Fibroblast of skin of right biceps (primary cell): Measurements from ENCODE around the gene HRH2.
"Not testable (repeated sequence)": the region's sequence is repeated elsewhere in the genome, so short reads cannot be mapped to it uniquely, and the experiment has no call there.

Source experiments
- DNase-seq: peaks from one replicate; pipeline ENCODE4 v3.0.0-alpha.2; 2013

Gene HRH2

DNA sequence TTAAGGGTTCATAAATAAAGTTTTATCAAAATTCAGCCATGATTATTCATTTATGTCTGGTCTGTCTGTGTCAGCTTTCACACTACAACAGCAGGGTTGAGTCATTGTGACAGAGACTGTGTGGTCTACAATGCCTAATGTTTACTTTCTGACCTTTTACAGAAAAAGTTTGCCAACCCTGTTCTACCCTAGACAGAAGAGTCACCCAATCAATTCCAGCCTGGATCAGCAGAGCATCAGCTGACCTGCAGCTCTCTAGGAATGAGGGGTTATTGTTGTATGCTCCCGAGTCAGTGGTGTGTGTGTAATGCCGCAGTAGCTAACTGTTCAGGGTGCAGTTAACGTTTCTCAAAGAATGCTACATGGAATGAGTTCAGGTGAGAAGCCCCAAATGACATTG, 87.3 kb downstream of the HRH2 start:
- DNase-seq = no peak

DNA sequence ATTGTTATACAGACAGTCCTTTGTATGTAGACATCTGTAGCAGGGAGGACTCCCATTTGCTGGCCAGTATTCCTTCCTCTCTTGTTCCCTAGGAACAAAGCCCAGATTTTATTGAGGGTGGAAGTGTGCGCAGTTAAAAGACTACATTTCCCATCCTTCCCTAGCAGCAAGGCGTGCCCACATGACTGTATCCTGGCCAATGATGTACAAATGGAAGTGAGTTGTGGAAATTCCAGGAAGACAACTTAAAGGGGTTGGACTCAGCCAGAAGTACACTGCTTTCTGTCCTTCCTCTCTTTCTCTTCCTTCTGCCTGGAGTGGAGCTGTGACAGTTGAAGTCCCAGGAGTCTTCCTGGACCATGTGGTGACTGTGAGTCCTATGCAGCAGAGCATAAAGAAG, 89.0 kb downstream of the HRH2 start:
- DNase-seq = no peak

DNA sequence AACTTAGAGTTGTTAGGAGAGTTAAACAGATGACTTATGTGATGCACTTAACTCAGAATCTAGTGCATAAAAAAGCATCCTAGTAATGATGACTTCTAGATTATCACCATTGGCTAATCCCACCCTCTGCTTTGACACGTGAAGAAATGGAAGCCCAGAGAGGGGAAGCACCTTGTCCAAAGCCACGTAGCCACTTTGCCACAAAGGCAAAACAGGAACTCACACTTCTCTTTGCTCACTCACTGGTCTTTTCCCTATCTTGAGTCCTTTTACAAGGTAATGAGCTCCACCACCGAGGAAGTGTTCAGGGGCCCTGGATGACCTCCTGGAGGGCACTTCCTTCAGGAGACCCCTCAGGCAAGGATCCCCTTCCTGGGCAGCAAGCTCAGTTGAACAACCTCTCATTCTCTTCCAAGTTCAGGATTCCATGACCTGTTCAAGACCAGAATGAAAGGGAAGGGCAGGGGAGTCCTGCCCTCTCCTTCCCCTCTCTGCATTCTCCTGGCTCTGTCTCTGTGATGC, 89.7 kb downstream of the HRH2 start:
- no peak for DNase-seq

DNA sequence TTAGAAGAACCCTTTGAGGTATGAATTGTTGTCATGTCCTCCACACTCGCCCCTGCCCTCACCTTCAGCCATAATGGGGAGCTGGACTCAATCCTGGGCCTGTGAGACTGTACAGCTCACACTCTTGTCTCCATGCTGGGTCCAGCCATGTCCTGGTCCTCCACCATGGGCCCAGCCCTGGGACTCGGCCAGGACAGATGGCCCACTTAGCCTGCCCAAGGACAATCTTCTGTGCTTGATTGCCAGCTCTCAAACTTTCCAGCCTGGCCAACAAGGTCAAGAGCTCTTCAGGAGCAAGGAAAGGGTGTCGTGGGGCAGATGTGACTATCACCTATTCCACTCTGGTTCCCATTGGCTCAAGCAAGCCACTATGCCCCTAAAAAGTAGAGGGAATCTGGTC, 90.8 kb downstream of the HRH2 start:
- no peak for DNase-seq

DNA sequence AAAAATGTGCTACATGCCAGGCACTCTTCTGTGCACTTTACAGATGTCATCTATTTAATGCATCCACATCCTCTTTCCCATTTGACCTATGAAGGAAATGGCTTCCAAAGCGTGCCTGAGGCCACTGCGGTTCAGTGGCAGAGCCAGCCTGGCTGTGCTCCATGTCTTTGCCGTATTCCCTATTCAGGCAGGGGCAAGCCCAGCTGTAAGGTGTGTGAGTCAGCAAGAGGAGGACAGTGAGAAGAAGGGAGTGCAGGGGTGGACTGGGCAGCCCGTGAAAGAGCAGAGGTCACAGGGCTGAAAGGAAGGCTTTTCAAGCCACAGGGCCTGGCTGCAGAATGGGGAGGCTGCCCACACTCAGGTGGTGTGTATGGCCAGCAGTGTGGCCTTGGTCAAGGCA, 91.7 kb downstream of the HRH2 start:
- DNase-seq = no peak

DNA sequence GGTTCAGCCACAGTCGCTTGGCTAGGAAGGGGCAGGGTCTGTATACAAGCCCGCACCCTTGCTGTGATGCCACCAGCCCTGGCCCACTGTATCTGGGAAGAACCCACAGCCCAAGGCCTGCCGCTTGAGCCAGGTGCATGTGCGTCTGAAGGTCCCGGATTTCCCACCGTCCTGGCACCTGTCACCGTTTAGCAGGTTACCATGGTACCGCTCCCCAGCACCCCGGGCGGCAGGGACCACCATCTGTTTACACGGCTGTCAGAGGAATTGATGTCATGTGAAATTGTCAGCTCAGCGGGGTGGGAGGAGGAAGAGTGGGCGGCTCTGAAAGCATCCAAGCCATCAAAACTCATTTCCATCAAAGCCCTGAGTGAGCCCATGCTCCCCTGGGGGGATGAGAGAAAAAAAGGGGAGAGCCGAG, 92.7 kb downstream of the HRH2 start:
- DNase-seq = no peak

DNA sequence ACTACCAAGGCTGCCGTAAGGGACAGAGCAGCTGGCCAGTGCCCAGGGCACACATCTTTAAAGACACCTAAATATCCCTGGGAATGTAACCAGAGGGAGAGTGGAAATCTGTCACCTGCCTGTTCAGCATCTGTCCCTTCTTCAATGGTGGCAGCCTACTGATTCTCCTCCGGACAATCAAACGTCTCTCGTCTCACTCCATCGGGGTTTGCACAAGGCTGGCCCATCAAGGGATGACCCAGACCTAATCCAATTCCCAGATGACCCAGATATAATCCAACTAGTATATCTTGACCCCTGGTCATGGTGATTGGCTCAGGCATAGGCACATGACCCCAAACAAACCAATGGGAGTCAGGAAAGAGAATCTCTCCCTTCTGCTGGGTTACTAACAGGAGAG, 93.5 kb downstream of the HRH2 start:
- DNase-seq = no peak

DNA sequence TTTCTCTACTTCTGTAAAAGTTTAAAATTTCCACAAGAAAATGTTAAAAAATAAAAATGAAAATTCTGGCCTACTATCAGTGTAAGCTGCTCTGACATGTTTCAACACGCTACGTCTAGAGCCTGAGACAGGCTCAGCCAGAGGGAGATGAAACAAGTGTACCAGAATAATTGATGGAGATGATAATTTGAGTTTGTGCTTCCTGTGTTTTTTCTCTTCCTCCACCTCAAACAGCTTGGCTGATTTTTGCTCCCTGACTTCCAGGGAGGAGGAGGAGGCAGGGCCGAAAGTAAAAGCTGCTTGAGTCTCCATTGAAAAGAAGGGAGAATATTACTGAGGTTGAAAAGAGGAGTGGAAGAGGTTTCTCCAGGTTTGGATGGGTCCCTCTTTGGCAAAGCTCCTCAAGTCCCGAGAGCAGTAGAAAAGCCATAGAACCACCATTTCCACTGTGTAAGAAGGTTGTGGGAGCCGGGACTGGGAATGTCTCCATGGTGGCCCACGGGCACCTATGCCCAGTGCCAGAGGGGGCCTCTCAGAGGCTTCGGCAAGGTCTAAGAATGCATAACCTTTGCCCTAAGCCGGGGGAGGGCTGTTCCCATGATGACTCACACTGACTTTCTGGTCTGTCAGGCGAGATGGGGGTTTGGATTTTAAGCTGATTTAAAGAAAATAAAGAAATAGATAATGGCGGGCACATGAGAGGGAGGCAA, 95.1 kb downstream of the HRH2 start:
- no peak for DNase-seq

DNA sequence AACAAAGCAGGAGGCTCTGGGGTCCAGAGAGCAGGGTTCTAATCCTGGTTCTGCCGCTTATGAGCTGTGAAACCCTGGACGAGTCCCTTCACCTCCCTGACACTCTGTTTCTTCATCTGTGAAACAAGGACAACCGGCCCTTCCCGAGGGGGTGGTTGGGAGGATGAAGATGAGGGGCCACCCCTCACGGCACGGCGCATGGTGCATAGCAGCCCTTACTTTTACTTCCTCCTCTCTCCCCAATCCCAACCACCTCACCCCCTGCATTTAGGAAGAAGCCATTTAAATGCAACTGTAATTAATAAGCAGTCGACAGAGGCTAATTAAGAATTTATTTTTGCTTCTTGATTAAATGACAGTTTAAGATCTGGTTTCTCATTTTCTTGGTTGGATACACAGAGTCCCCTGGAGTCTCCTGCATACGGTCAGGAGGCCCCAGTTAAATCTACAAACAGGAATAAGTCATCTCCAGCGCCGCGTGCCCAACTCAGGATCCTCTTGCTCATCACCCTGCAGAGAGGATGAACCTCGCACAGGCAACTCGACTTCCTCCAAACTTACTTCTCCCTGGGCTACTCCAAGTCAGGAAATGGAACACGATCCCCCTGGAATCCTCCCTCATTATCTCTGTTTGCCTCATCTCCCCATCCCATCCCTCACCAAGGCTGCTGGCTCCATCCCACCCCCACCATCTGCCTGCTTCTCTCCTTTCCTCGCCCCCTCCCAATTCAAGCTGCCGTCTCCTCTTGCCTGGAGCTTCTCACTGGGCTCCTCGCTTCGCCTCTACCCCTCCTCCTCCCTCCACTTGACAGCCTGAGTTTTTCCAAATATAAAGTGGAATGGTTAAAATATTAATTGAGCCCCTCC, 95.9 kb downstream of the HRH2 start:
- no peak for DNase-seq

DNA sequence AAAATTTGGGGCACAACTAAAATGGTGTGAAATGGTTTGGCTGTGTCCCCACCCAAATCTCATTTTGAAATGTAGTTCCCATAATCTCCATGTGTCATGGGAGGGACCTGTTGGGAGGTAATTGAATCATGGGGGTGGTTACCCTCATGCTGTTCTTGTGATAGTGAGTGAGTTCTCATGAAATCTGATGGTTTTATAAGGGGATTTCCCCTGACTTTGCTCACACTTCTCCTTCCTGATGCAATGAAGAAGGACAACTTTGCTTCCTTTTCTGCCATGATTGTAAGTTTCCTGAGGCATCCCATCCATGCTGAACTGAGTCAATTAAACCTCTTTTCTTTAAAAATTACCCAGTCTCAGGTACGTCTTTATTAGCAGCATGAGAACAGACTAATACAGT, 102.1 kb downstream of the HRH2 start:
- not testable (repeated sequence) for DNase-seq
